Body of pancreas (tissue), 4 donors: ENCODE measurements around the gene TMEM186. TPM values are rescaled to one million over a fixed set of nuclear protein-coding genes. Genes with fewer than 3 reads are reported as not detected.

Experiments
- ATAC-seq: fragments of 150-250 bp; one replicate; pipeline ENCODE4 v1.9.1; 2016
- DNase-seq, 4 donors: peaks; one replicate each; pipeline ENCODE4 v3.0.0-alpha.2; 2019
- H3K27ac ChIP-seq, 4 donors: fragments of 200-600 bp; sonication (generic); 1 replicate in 3 of 4; 2 replicates in 1 of 4; pipeline versions ENCODE4 v1.5.1 to v1.6.1; 2016 to 2019; ENCODE audit warnings: mild to moderate bottlenecking in 1 of 4, mixed read lengths in 1 of 4, moderate library complexity in 1 of 4
- H3K27me3 ChIP-seq, 2 donors: fragments of 200-600 bp; sonication (generic); one replicate each; pipeline ENCODE4 v1.6.0; 2016; ENCODE audit warnings: mild to moderate bottlenecking in 1 of 2
- H3K36me3 ChIP-seq, 2 donors: fragments of 200-600 bp; sonication (generic); replicated peaks in 1 of 2; 2 replicates each; pipeline ENCODE4 v1.5.1; 2016; ENCODE audit warnings: low read depth in 2 of 2; ENCODE audit not compliant: insufficient read depth in 1 of 2
- H3K4me1 ChIP-seq: fragments of 200-600 bp; sonication (generic); one replicate; pipeline ENCODE4 v1.6.0; 2016
- H3K4me3 ChIP-seq, 2 donors: fragments of 200-600 bp; sonication (generic); 1 replicate in 1 of 2; 2 replicates in 1 of 2; pipeline ENCODE4 v1.5.1; 2016 to 2019
- H3K9me3 ChIP-seq, 3 donors: fragments of 200-600 bp; sonication (generic); 1 replicate in 2 of 3; 2 replicates in 1 of 3; pipeline ENCODE4 v1.5.1; 2016
- POLR2A ChIP-seq, 3 donors: fragments of 450-650 bp; IDR thresholded peaks; one replicate each; pipeline ENCODE4 v1.6.1; 2016; ENCODE audit warnings: antibody characterized with exemption in 3 of 3, mild to moderate bottlenecking in 2 of 3
- WGBS, 2 donors: methylation state at CpG; one replicate each; pipeline ENCODE4 v1.1.5; 2017; 5-methylcytosine and 5-hydroxymethylcytosine counted together
- intact Hi-C: fragments of 100-400 bp; cut with DNase I; formaldehyde crosslinking; loops from one replicate; pipeline ENCODE4 v1.15.1; 2023
- total RNA-seq, 2 donors: library from RNA; depleted of rRNA; stranded (reverse); fragments of >200 nt; gene quantifications; one replicate each; pipeline ENCODE4 v1.1.0, GENCODE V29; 2016
- TF ChIP-seq, protein P1 (sequence below), 7 experiments: fragments of 450-650 bp in 4 of 7; fragments of 200-600 bp in 3 of 7; sonication (generic) in 3 of 7; IDR thresholded peaks; one replicate each; pipeline ENCODE4 v1.5.1; 2016 to 2019; ENCODE audit warnings: antibody characterized with exemption in 7 of 7

The TMEM186 gene
- total RNA-seq, 2 donors from 2014 or later, result 0.99 to 3.6 TPM

DNA sequence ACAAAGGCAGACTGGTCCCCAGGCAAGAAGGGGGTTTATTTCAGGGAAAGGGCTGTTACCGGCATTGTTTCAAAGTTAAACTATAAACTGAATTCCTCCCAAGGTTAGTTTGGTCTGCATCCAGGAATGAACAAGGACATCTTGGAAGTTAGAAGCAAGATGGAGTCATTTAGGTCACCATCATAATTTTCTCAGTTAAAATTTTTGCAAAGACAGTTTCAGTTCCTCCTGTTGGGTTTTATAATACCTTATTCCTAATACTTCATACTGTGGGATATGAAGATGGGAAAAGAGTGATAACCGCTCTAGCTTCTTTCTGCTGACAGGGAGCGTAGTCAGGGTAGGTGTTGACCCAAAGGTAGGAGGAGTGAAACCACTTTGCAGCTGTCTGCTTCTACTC, 25.0 kb upstream of the TMEM186 start:
- DNase-seq, result no peak
- no peak for ATAC-seq
- 71 to 76% methylated on average over 3 of the region's 3 CpGs for WGBS, 2 donors
- TF ChIP-seq, protein P1, sequence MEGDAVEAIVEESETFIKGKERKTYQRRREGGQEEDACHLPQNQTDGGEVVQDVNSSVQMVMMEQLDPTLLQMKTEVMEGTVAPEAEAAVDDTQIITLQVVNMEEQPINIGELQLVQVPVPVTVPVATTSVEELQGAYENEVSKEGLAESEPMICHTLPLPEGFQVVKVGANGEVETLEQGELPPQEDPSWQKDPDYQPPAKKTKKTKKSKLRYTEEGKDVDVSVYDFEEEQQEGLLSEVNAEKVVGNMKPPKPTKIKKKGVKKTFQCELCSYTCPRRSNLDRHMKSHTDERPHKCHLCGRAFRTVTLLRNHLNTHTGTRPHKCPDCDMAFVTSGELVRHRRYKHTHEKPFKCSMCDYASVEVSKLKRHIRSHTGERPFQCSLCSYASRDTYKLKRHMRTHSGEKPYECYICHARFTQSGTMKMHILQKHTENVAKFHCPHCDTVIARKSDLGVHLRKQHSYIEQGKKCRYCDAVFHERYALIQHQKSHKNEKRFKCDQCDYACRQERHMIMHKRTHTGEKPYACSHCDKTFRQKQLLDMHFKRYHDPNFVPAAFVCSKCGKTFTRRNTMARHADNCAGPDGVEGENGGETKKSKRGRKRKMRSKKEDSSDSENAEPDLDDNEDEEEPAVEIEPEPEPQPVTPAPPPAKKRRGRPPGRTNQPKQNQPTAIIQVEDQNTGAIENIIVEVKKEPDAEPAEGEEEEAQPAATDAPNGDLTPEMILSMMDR (IDR thresholded peaks at IDR 0.05), result no peak
- TF ChIP-seq POLR2A (IDR thresholded peaks at IDR 0.05), result no peak
- intact Hi-C loops, result no loop called here
- Histone ChIP-seq H3K9me3 (no peaks in the 10 kb centered on the region), H3K4me3 (no peak overlapping the region), H3K27ac (no peak overlapping the region), H3K36me3 (peaks cover 0 to 9% of the 10 kb centered on the region in 2 donors), H3K4me1 (peaks cover 9% of the 10 kb centered on the region), H3K27me3 (no peaks in the 10 kb centered on the region)

DNA sequence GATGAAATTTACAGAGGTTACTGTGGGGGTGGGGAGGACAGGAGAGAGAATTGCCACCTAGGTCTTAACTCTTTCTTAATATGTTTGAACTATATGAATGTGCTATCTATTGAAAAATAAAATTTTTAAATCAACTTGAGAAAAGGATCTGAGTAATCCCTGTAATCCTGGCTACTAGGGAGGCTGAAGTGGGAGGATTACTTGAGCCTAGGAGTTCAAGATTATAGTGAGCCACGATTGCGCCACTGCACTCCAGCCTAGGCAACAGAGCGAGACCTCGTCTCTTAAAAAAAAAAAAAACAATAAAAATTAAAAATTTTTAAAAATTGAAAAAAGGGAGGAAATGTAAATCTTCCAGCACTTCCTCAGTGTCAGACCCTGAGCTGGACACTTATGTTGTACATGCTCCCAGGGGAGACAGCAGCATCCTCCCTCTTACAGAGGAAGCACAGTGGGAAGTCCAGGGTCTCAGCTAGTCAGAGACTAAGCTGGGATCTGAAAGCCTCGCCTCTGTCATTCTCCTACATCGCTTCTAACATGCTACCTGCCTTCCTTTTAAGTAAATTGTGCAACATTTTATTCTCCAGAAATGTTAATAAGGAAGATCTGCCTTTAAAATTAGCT, 22.1 kb upstream of the TMEM186 start:
- TF ChIP-seq, protein P1 (IDR thresholded peaks at IDR 0.05), result no peak
- TF ChIP-seq POLR2A (IDR thresholded peaks at IDR 0.05), result no peak
- Histone ChIP-seq H3K36me3 (peaks cover 0 to 15% of the 10 kb centered on the region in 2 donors), H3K27ac (no peak overlapping the region), H3K9me3 (no peaks in the 10 kb centered on the region), H3K4me1 (peaks cover 9% of the 10 kb centered on the region), H3K4me3 (no peak overlapping the region), H3K27me3 (no peaks in the 10 kb centered on the region)
- DNase-seq (no peak), ATAC-seq (no peak)
- intact Hi-C loops, result loop anchor here (5.0 kb wide), 1 partner anchor 52 kb away; no protein-coding TSS in a partner anchor
- WGBS, 2 donors, result 85 to 89% methylated on average over 6 of the region's 6 CpGs

DNA sequence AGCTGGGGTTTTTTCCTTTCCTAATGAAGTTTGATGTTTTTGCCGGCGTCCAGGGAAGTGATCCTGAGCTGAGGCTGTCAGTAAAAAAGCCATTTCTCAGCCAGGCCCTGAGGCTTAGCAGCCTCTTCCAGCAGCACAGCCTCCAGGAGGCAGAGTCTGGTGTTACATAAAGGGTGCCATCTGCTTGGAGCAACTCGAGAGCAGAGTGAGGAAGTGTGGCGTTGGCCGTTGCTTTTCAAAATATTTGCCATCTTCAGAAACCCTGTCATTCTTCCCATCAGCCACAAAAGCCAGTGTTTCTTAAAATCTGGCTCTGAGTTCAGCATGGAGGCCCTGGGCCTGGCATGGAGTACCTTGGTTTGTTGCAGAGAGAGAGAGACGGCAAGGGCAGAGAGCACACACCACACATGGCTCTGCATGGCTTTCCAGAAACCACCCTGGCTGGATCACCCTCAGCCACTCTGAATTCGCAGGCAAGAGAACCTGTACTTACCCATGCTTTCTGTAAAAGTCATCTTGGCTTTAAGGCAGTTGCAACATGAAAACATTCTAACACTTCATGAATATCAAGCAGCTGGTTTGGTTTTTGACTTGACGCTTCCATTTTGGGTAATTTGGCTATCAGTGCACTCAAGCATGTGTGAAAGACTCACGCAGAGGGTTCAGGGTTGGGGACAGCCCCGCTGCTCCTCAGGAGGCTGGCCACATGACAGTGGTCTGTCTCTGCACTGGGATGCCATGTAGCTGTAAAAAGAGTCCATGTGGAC, 21.2 kb upstream of the TMEM186 start:
- ATAC-seq, result no peak
- peaks cover 8 to 23% of the 10 kb centered on the region in 2 donors for H3K36me3 ChIP-seq

DNA sequence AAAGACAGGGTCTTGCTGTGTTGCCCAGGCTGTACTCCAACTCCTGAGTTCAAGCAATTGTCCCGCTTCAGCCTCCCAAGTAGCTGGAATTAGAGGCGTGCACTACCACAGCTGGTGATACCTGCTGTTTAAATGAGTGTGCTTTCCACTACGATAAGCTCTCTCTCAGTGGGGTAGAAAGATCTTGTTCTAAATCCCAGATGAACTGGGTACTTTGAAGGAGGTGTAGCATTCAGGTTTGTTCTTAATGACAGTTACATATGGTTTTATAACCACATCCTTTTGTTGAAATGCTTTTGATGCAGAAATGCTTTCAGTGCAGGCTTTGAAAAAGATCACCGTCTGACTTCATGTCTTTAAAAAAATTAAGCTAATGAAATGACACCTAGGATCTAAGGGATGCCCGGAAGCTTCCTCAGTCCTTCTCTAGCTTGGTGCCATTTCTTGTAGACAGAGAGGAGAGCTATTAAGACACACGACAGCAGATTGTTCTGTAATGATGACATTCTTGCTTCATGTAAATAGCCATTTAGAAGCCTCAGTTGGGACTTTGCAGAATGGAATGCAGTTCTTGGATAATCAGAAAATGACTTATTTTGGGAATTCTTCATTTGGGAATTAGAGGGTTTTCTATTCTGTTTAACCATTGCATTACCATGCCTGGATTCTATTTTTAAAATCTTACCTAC, 19.7 kb upstream of the TMEM186 start:
- TF ChIP-seq, protein P1 (IDR thresholded peaks at IDR 0.05), result no peak
- TF ChIP-seq POLR2A (IDR thresholded peaks at IDR 0.05), result no peak
- no peak overlapping the region for H3K27ac ChIP-seq
- H3K9me3 ChIP-seq, result no peaks in the 10 kb centered on the region
- 75 to 90% methylated on average over 6 of the region's 6 CpGs for WGBS, 2 donors
- no peak for DNase-seq
- H3K4me3 ChIP-seq, result no peak overlapping the region
- intact Hi-C loops, result loop anchor here (5.0 kb wide), 1 partner anchor 50 kb away; no protein-coding TSS in a partner anchor
- H3K36me3 ChIP-seq, result peaks cover 11 to 38% of the 10 kb centered on the region in 2 donors
- H3K27me3 ChIP-seq, result no peaks in the 10 kb centered on the region
- ATAC-seq, result no peak
- H3K4me1 ChIP-seq, result peaks cover 7% of the 10 kb centered on the region

More for the DNA sequence above, 21.2 kb upstream of the TMEM186 start:
- H3K4me1 ChIP-seq, result peaks cover 9% of the 10 kb centered on the region
- 79 to 84% methylated on average over 9 to 10 of the region's 10 CpGs for WGBS, 2 donors
- no peak overlapping the region for H3K4me3 ChIP-seq
- H3K27me3 ChIP-seq, result no peaks in the 10 kb centered on the region
- TF ChIP-seq POLR2A (IDR thresholded peaks at IDR 0.05), result no peak
- TF ChIP-seq, protein P1 (IDR thresholded peaks at IDR 0.05), result no peak
- H3K9me3 ChIP-seq, result no peaks in the 10 kb centered on the region
- H3K27ac ChIP-seq, result no peak overlapping the region
- intact Hi-C loops, result loop anchor here (5.0 kb wide), 1 partner anchor 51 kb away; no protein-coding TSS in a partner anchor
- DNase-seq, result no peak
